Measurements from ENCODE around the gene LRMDA.

GRCh38 chr10:76088008-76088407, 656.6 kb downstream of the LRMDA start:
- no peak for TF ChIP-seq CTCF (conservative IDR thresholded peaks at IDR 0.05; ENCODE audit: low read depth, low read length)
- no peak for TF ChIP-seq EZH2 (IDR thresholded peaks at IDR 0.05; ENCODE audit: low read length, unreplicated experiment)
- no peak for TF ChIP-seq EZH2phosphoT487 (IDR thresholded peaks at IDR 0.05; ENCODE audit: borderline replicate concordance, low read length)
